SK-N-SH (cell line): ENCODE data around the gene NOTCH1. TPM values are rescaled to one million over a fixed set of nuclear protein-coding genes. Genes with fewer than 3 reads are reported as not detected.

Experiments
- CTCF ChIA-PET: fragments of 300-600, 350-600 bp; formaldehyde crosslinking; extraction: SDS; loops from one replicate; lab custom pipeline; 2021; lab: Yijun Ruan, JAX
- POLR2A ChIA-PET: fragments of 350-600 bp; sonication (Branson Sonifier 250); formaldehyde crosslinking; extraction: SDS; loops from one replicate; lab custom pipeline; 2020; ENCODE audit warnings: antibody characterized with exemption, inconsistent platforms; lab: Yijun Ruan, JAX
- DNase-seq: peaks from one replicate; pipeline ENCODE4 v3.0.0; 2012
- H2AFZ ChIP-seq: fragments of 200-600 bp; sonication (generic); 2 replicates; pipeline ENCODE4 v1.8.1; 2016; ENCODE audit warnings: antibody characterized with exemption, mild to moderate bottlenecking, low read depth
- H3F3A ChIP-seq: fragments of 200-600 bp; sonication (generic); replicated peaks from 2 replicates; pipeline ENCODE3; 2016; ENCODE audit warnings: antibody characterized with exemption, mild to moderate bottlenecking; ENCODE audit not compliant: insufficient read depth
- H3K27ac ChIP-seq, 2 experiments: fragments of 200-500 bp in 1 of 2; fragments of 200-600 bp in 1 of 2; sonication (Bioruptor generic) in 1 of 2; sonication (generic), shearing (Covaris generic) in 1 of 2; 2 replicates each; pipeline versions ENCODE4 v1.5.1 to v1.6.1; 2014 to 2016; ENCODE audit warnings: low read depth in 2 of 2, inconsistent platforms in 1 of 2, low read length in 1 of 2, mild to moderate bottlenecking in 1 of 2, mixed read lengths in 1 of 2
- H3K27me3 ChIP-seq: fragments of 200-600 bp; sonication (generic), shearing (Covaris generic); 2 replicates; pipeline ENCODE4 v1.6.1; 2016; ENCODE audit warnings: mixed run types; ENCODE audit not compliant: insufficient read depth
- H3K36me3 ChIP-seq, 2 experiments: fragments of 200-500 bp in 1 of 2; fragments of 200-600 bp in 1 of 2; sonication (Bioruptor generic) in 1 of 2; sonication (generic) in 1 of 2; replicated peaks in 1 of 2; 2 replicates each; pipeline versions ENCODE3 to v1.5.1; 2014 to 2016; ENCODE audit warnings: low read length in 1 of 2, mild to moderate bottlenecking in 1 of 2; ENCODE audit not compliant: insufficient read depth in 2 of 2, control insufficient read depth in 1 of 2
- H3K4me1 ChIP-seq, 2 experiments: fragments of 200-500 bp in 1 of 2; fragments of 200-600 bp in 1 of 2; sonication (Bioruptor generic) in 1 of 2; sonication (generic), shearing (Covaris generic) in 1 of 2; 2 replicates each; pipeline versions ENCODE4 v1.5.1 to v1.6.1; 2014 to 2016; ENCODE audit warnings: low read depth in 1 of 2, low read length in 1 of 2, mixed run types in 1 of 2; ENCODE audit not compliant: insufficient read depth in 2 of 2, control insufficient read depth in 1 of 2
- H3K4me2 ChIP-seq: fragments of 200-600 bp; sonication (generic), shearing (Covaris generic); 2 replicates; pipeline ENCODE4 v1.6.1; 2017; ENCODE audit warnings: mixed run types
- H3K4me3 ChIP-seq, 2 experiments: fragments of 200-500 bp in 1 of 2; fragments of 200-600 bp in 1 of 2; sonication (Bioruptor generic) in 1 of 2; sonication (generic), shearing (Covaris generic) in 1 of 2; 2 replicates each; pipeline versions ENCODE4 v1.5.1 to v1.8.1; 2014 to 2016; ENCODE audit warnings: low read depth in 2 of 2, inconsistent platforms in 1 of 2, low read length in 1 of 2, mild to moderate bottlenecking in 1 of 2, mixed read lengths in 1 of 2, moderate library complexity in 1 of 2
- H3K79me2 ChIP-seq: fragments of 200-600 bp; sonication (generic); 2 replicates; pipeline ENCODE4 v1.8.1; 2017; ENCODE audit warnings: mild to moderate bottlenecking; ENCODE audit not compliant: insufficient read depth
- H3K9ac ChIP-seq: fragments of 200-600 bp; sonication (generic); 2 replicates; pipeline ENCODE4 v1.6.1; 2017; ENCODE audit warnings: mixed run types
- H3K9me2 ChIP-seq: fragments of 200-600 bp; sonication (generic); 2 replicates; pipeline ENCODE4 v1.6.1; 2017; ENCODE audit warnings: mixed run types
- H3K9me3 ChIP-seq: fragments of 200-600 bp; sonication (generic); 2 replicates; pipeline ENCODE4 v1.6.1; 2017; ENCODE audit warnings: mixed run types, mild to moderate bottlenecking, moderate library complexity
- H4K20me1 ChIP-seq: fragments of 200-600 bp; sonication (generic); 2 replicates; pipeline ENCODE4 v1.6.1; 2017; ENCODE audit warnings: mild to moderate bottlenecking, mixed run types; ENCODE audit not compliant: insufficient read depth
- EP300 ChIP-seq, 2 experiments: IDR thresholded peaks; 2 replicates each; pipeline versions ENCODE4 v1.4.0 to v1.6.1; 2012; ENCODE audit warnings: borderline replicate concordance in 1 of 2, low read depth in 1 of 2, low read length in 1 of 2
- FOSL2 ChIP-seq: IDR thresholded peaks from 2 replicates; pipeline ENCODE4 v1.4.0; 2012; ENCODE audit warnings: low read depth, mild to moderate bottlenecking, moderate library complexity, borderline replicate concordance
- FOXM1 ChIP-seq: IDR thresholded peaks from 2 replicates; pipeline ENCODE4 v1.4.0; 2012; ENCODE audit warnings: low read depth, mild to moderate bottlenecking
- GATA2 ChIP-seq: sonication (generic); formaldehyde crosslinking; IDR thresholded peaks from 2 replicates; pipeline ENCODE4 v1.5.0; 2020; ENCODE audit warnings: mild to moderate bottlenecking, missing genetic modification reagents
- JUND ChIP-seq: IDR thresholded peaks from 2 replicates; pipeline ENCODE4 v1.4.0; 2012
- NFIC ChIP-seq: IDR thresholded peaks from 2 replicates; pipeline ENCODE4 v1.4.0; 2012; ENCODE audit warnings: borderline replicate concordance
- NRF1 ChIP-seq: IDR thresholded peaks from 2 replicates; pipeline ENCODE4 v1.6.1; 2012; ENCODE audit warnings: low read depth, mild to moderate bottlenecking, low read length
- POLR2AphosphoS5 ChIP-seq: IDR thresholded peaks from 2 replicates; pipeline ENCODE4 v1.6.1; 2012; ENCODE audit warnings: low read depth, low read length
- SIN3A ChIP-seq: IDR thresholded peaks from 2 replicates; pipeline ENCODE4 v1.6.1; 2012; ENCODE audit warnings: low read depth, mild to moderate bottlenecking, low read length, moderate library complexity, borderline replicate concordance
- TCF12 ChIP-seq: IDR thresholded peaks from 2 replicates; pipeline ENCODE4 v1.4.0; 2012
- TEAD4 ChIP-seq: IDR thresholded peaks from 2 replicates; pipeline ENCODE4 v1.4.0; 2012; ENCODE audit warnings: mild to moderate bottlenecking, borderline replicate concordance; ENCODE audit not compliant: insufficient read depth
- USF2 ChIP-seq: fragments of 150-350 bp; IDR thresholded peaks from 2 replicates; pipeline ENCODE4 v1.6.1; 2017; ENCODE audit warnings: antibody characterized with exemption, low read length, low read depth, borderline replicate concordance
- YY1 ChIP-seq: IDR thresholded peaks from 2 replicates; pipeline ENCODE4 v1.4.0; 2012; ENCODE audit warnings: low read depth, mild to moderate bottlenecking
- WGBS: methylation state at CpG from one replicate; pipeline ENCODE4 v1.1.6; 2017; ENCODE audit warnings: low lambda C conversion rate; 5-methylcytosine and 5-hydroxymethylcytosine counted together
- polyA plus RNA-seq, 3 experiments: library from polyadenylated mRNA; depleted of rRNA; stranded (reverse); fragments of >200 nt; gene quantifications; 2 replicates each; pipeline ENCODE4 v1.2.3, GENCODE V29; 2012
- TF ChIP-seq, protein P1 (sequence below): IDR thresholded peaks from 2 replicates; pipeline ENCODE4 v1.4.0; 2012; ENCODE audit warnings: low read depth
- TF ChIP-seq, protein P2 (sequence below): IDR thresholded peaks from 2 replicates; pipeline ENCODE4; 2012

Gene NOTCH1
- polyA plus RNA-seq, 1 of the 3 experiments (the other 2 are of a cell fraction) = 6.6 TPM

DNA sequence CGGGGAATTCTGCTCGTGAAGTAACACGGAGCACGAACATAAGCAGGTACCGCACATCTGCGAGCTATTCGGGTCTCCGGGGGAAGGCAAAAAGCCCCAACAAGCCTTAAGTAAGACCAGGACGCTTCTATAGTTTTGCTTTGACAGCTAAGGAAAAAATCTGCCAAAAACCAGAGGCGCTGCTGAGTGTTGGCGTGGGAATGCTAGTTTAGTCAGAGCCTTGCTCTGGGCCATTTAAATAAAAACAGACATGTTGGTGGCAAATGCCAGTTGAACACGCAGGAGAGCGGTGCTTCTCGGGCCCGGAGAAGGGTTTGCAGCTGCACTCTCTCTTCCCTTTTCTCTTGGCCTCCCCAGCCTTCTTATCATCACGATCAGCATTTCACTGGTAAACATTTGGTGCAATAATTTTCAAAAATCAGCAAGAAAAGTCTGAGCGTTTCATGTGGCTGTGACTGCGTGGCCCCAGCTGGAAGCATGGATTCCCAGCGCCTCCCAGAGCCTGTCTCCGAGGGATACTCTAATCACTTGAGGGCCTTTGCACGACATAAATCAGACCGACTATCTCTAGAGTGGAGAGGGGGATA, 6.4 kb upstream of the NOTCH1 start:
- POLR2A ChIA-PET = no interaction called here
- Histone ChIP-seq H3K27me3 (no peaks in the 10 kb centered on the region), H4K20me1 (no peaks in the 10 kb centered on the region), H3K27ac (peak overlapping the region; percentile 70 to 79), H3F3A (no peaks in the 10 kb centered on the region), H2AFZ (0 out of 2 replicates have a peak overlapping the region, but pooled peaks have one; percentile 13)
- CTCF ChIA-PET = interaction anchor here (0.6 to 1.9 kb wide), 3 partner anchors 19 to 68 kb away, joined by 3 to 5 read pairs (median 3); no protein-coding TSS in a partner anchor
- TF ChIP-seq YY1 = no peak
- no peak for TF ChIP-seq NFIC
- peak in 1 of 2 experiments; percentile 23; a peak in 1 of 4 replicates for TF ChIP-seq EP300 (IDR thresholded peaks at IDR 0.05; ENCODE audit: borderline replicate concordance in 1 of 2, low read depth in 1 of 2, low read length in 1 of 2)
- TF ChIP-seq, protein P1, sequence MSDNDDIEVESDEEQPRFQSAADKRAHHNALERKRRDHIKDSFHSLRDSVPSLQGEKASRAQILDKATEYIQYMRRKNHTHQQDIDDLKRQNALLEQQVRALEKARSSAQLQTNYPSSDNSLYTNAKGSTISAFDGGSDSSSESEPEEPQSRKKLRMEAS = peak; percentile 37; the same call in 1 of the 2 replicates
- peak; percentile 73 for TF ChIP-seq TCF12
- TF ChIP-seq FOSL2 = 0 out of 2 replicates have a peak, but pooled peaks have one; percentile 9
- TF ChIP-seq, protein P2, sequence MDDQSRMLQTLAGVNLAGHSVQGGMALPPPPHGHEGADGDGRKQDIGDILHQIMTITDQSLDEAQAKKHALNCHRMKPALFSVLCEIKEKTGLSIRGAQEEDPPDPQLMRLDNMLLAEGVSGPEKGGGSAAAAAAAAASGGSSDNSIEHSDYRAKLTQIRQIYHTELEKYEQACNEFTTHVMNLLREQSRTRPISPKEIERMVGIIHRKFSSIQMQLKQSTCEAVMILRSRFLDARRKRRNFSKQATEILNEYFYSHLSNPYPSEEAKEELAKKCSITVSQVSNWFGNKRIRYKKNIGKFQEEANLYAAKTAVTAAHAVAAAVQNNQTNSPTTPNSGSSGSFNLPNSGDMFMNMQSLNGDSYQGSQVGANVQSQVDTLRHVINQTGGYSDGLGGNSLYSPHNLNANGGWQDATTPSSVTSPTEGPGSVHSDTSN = peak; percentile 22; the same call in 1 of the 2 replicates
- no peak for TF ChIP-seq USF2
- TF ChIP-seq FOXM1 = peak; percentile 69; the same call in 1 of the 2 replicates
- no peak for TF ChIP-seq NRF1
- TF ChIP-seq, all 33 proteins: peak for 6
- no peaks in the 10 kb centered on the region for H3K79me2 ChIP-seq
- no peaks in the 10 kb centered on the region for H3K9me3 ChIP-seq
- H3K4me3 ChIP-seq = no peak overlapping the region
- H3K4me2 ChIP-seq = peak overlapping the region; percentile 67; the same call in 1 of the 2 replicates
- WGBS = 66% methylated on average over 22 of the region's 22 CpGs
- no peaks in the 10 kb centered on the region for H3K36me3 ChIP-seq
- no peaks in the 10 kb centered on the region for H3K9me2 ChIP-seq
- DNase-seq = no peak
- H3K4me1 ChIP-seq = peaks cover 23 to 25% of the 10 kb centered on the region in 2 experiments; a peak in 3 of 4 replicates
- no peak overlapping the region for H3K9ac ChIP-seq

DNA sequence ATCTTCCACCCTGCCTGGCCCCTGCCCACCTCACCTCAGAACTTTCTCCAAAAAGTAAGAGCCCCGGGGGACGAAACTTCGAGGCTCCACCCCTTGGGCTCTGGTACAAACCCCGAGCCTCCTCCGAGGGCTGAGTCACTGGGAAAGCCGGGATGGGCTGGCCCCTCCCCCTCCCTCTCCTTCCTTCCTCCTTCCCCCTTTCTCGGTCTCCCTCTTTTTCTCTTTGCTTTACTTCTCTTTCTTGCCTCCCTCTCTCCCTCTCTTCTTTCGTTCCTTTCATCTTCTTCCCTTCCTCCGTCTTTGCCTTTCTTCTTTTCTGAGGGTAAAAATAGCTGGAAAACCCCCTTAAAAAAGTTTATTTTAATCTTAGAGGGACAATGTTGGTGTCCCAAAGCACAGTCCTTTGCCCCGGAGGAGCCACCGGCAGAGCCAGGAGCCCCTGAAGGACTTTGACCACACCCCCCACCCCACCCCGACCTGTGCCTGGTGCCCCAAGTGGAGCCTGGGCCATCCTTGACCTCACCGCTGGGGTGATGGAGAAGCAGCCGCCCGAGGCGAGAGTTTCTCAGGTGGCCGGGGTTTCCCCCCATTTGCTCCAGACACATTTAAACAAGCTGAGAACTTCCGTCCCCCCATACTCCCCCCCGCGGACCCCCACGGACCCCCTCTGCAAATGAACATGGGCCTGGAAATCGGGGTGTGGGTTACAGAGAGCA, 5.7 kb upstream of the NOTCH1 start:
- peaks cover 30 to 32% of the 10 kb centered on the region in 2 experiments; a peak in 3 of 4 replicates for H3K4me1 ChIP-seq

More for the DNA sequence above, 5.7 kb upstream of the NOTCH1 start:
- peak overlapping the region; percentile 67; the same call in 1 of the 2 replicates for H3K4me2 ChIP-seq
- no peak overlapping the region for H3K4me3 ChIP-seq
- 44% methylated on average over 22 of the region's 22 CpGs for WGBS
- no peaks in the 10 kb centered on the region for H3F3A ChIP-seq
- H4K20me1 ChIP-seq = no peaks in the 10 kb centered on the region
- no peak for DNase-seq
- TF ChIP-seq GATA2 (CRISPR knock-in tag) = no peak
- TF ChIP-seq NFIC = 0 out of 2 replicates have a peak, but pooled peaks have one; percentile 16
- no peak for TF ChIP-seq SIN3A
- TF ChIP-seq POLR2AphosphoS5 = peak; percentile 46; the same call in 1 of the 2 replicates
- 0 out of 2 replicates have a peak, but pooled peaks have one; percentile 10 for TF ChIP-seq TEAD4
- peak; percentile 63 for TF ChIP-seq FOSL2
- 0 out of 2 replicates have a peak, but pooled peaks have one; percentile 41 for TF ChIP-seq JUND
- H3K27ac ChIP-seq = peak overlapping the region; percentile 70 to 79
- ChIA-PET POLR2A (no interaction called here), CTCF (interaction anchor here (0.6 to 1.9 kb wide), 2 partner anchors 18 to 67 kb away, joined by 3 to 5 read pairs; no protein-coding TSS in a partner anchor)
- H3K9me2 ChIP-seq = no peaks in the 10 kb centered on the region
- H2AFZ ChIP-seq = peak overlapping the region; percentile 73; the same call in 1 of the 2 replicates
- no peaks in the 10 kb centered on the region for H3K36me3 ChIP-seq
- no peaks in the 10 kb centered on the region for H3K27me3 ChIP-seq
- H3K9ac ChIP-seq = peak overlapping the region; percentile 47; the same call in 1 of the 2 replicates
- no peaks in the 10 kb centered on the region for H3K9me3 ChIP-seq
- H3K79me2 ChIP-seq = no peaks in the 10 kb centered on the region
